Gastroesophageal sphincter (tissue), 4 donors: ENCODE measurements around the gene TMSB4X. TPM values are rescaled to one million over a fixed set of nuclear protein-coding genes. Genes with fewer than 3 reads are reported as not detected.

Experiments used
- ATAC-seq: fragments of 150-250 bp; one replicate; pipeline ENCODE4 v1.9.1; 2016; ENCODE audit warnings: mild to moderate bottlenecking, moderate library complexity
- H3K27ac ChIP-seq, 4 donors: fragments of 200-600 bp; sonication (generic) in 3 of 4; 1 replicate in 3 of 4; 2 replicates in 1 of 4; pipeline ENCODE4 v1.5.1; 2016 to 2019
- H3K27me3 ChIP-seq: fragments of 200-600 bp; sonication (generic); one replicate; pipeline ENCODE4 v1.5.1; 2019
- H3K36me3 ChIP-seq, 2 donors: fragments of 200-600 bp; sonication (generic); one replicate each; pipeline ENCODE4 v1.5.1; 2019; ENCODE audit warnings: control low read depth in 1 of 2
- H3K4me1 ChIP-seq, 3 donors: fragments of 200-600 bp; sonication (generic); 1 replicate in 2 of 3; 2 replicates in 1 of 3; pipeline ENCODE4 v1.5.1; 2016 to 2019; ENCODE audit warnings: control low read depth in 2 of 3
- H3K4me3 ChIP-seq, 2 donors: fragments of 200-600 bp; sonication (generic); one replicate each; pipeline ENCODE4 v1.5.1; 2019; ENCODE audit warnings: mild to moderate bottlenecking in 1 of 2, moderate library complexity in 1 of 2
- H3K9me3 ChIP-seq, 3 donors: fragments of 200-600 bp; sonication (generic); one replicate each; pipeline ENCODE4 v1.5.1; 2017 to 2019; ENCODE audit warnings: control low read depth in 2 of 3
- EP300 ChIP-seq: sonication (generic); formaldehyde crosslinking; IDR thresholded peaks from one replicate; pipeline ENCODE4 v1.6.1; 2017; ENCODE audit warnings: antibody characterized with exemption, mild to moderate bottlenecking
- POLR2A ChIP-seq, 2 donors: fragments of 450-650 bp; IDR thresholded peaks; one replicate each; pipeline ENCODE4 v1.6.1; 2017; ENCODE audit warnings: antibody characterized with exemption in 2 of 2, mild to moderate bottlenecking in 2 of 2, moderate library complexity in 1 of 2
- POLR2AphosphoS5 ChIP-seq: sonication (generic); formaldehyde crosslinking; IDR thresholded peaks from one replicate; pipeline ENCODE4 v1.6.1; 2017; ENCODE audit warnings: antibody characterized with exemption
- WGBS, 2 donors: methylation state at CpG; one replicate each; pipeline ENCODE4 v1.1.5; 2018; ENCODE audit warnings: low coverage in 1 of 2; 5-methylcytosine and 5-hydroxymethylcytosine counted together
- total RNA-seq, 4 donors: library from RNA; depleted of rRNA; stranded (reverse); fragments of >200 nt; gene quantifications; one replicate each; pipeline ENCODE4 v1.1.0, GENCODE V29; 2016
- TF ChIP-seq, protein P1 (sequence below), 4 experiments: fragments of 200-600 bp in 2 of 4; fragments of 450-650 bp in 2 of 4; sonication (generic) in 1 of 4; IDR thresholded peaks; one replicate each; pipeline ENCODE4 v1.5.1; 2017 to 2019; ENCODE audit warnings: antibody characterized with exemption in 4 of 4, mild to moderate bottlenecking in 2 of 4, moderate library complexity in 2 of 4

The TMSB4X gene
- total RNA-seq, 4 donors from 2014 or later: 2,260 to 4,561 (median 3,693) TPM

DNA sequence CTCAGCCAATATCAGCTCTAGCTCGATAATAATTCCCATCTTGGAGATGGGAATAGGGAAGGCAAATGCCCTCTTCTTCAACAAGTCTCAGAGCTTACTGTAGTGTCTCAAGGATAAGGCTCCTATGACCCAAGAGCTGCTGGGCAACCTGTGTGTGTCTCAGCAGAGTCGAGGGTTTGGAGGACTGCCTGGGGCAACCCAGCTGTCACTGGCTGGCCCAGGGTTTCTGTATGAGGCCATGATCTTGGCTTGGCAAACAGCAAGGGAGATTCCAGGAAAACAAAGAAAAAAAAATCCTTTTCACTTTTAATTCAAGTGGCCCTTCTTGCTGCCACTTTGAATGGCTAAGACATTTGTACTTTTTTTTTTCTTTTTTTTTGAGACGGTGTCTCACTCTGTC is 34.4 kb downstream of the TMSB4X start:
- H3K27me3 ChIP-seq: no peaks in the 10 kb centered on the region
- H3K9me3 ChIP-seq: no peaks in the 10 kb centered on the region
- H3K4me1 ChIP-seq: peaks cover 2 to 30% (median 5%) of the 10 kb centered on the region in 3 donors
- WGBS, 2 donors: 30% methylated on average over 2 of the region's 3 CpGs; no CpG with 5 or more reads in 1 of the 2 donors
- H3K36me3 ChIP-seq: no peaks in the 10 kb centered on the region
- no peak overlapping the region for H3K4me3 ChIP-seq
- TF ChIP-seq POLR2A (IDR thresholded peaks at IDR 0.05) (no peak), EP300 (no peak), POLR2AphosphoS5 (no peak)
- TF ChIP-seq, protein P1, sequence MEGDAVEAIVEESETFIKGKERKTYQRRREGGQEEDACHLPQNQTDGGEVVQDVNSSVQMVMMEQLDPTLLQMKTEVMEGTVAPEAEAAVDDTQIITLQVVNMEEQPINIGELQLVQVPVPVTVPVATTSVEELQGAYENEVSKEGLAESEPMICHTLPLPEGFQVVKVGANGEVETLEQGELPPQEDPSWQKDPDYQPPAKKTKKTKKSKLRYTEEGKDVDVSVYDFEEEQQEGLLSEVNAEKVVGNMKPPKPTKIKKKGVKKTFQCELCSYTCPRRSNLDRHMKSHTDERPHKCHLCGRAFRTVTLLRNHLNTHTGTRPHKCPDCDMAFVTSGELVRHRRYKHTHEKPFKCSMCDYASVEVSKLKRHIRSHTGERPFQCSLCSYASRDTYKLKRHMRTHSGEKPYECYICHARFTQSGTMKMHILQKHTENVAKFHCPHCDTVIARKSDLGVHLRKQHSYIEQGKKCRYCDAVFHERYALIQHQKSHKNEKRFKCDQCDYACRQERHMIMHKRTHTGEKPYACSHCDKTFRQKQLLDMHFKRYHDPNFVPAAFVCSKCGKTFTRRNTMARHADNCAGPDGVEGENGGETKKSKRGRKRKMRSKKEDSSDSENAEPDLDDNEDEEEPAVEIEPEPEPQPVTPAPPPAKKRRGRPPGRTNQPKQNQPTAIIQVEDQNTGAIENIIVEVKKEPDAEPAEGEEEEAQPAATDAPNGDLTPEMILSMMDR (IDR thresholded peaks at IDR 0.05): no peak
- no peak for ATAC-seq
- H3K27ac ChIP-seq: peak overlapping the region in 2 of 4 donors; percentile 11 to 50

DNA sequence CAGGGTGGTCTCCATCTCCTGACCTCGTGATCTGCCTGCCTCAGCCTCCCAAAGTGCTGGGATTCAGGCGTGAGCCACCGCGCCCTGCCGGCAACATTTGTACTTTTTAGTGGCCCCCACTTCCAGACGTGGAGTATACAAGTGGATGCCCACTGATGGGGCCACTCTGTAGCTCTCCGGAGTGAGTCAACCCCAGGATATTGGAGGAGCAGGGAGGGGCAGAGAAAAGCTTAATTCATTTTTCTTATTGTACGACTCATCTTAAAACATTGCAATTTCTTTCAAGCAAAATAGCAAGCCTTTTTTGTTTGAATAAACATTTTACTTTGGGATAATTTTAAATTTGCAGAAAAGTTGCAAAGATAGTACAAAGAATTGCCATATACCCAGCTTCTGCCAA is 34.9 kb downstream of the TMSB4X start:
- no peaks in the 10 kb centered on the region for H3K36me3 ChIP-seq
- TF ChIP-seq, protein P1 (IDR thresholded peaks at IDR 0.05): no peak
- TF ChIP-seq POLR2AphosphoS5 (no peak), POLR2A (IDR thresholded peaks at IDR 0.05) (no peak), EP300 (no peak)
- peak overlapping the region in 1 of 4 donors; percentile 50 for H3K27ac ChIP-seq
- no peak overlapping the region for H3K4me3 ChIP-seq
- ATAC-seq: no peak
- H3K4me1 ChIP-seq: peaks cover 2 to 30% (median 5%) of the 10 kb centered on the region in 3 donors
- H3K27me3 ChIP-seq: no peaks in the 10 kb centered on the region
- H3K9me3 ChIP-seq: no peaks in the 10 kb centered on the region
- WGBS, 2 donors: 56 to 60% methylated on average over 1 to 2 of the region's 8 CpGs

DNA sequence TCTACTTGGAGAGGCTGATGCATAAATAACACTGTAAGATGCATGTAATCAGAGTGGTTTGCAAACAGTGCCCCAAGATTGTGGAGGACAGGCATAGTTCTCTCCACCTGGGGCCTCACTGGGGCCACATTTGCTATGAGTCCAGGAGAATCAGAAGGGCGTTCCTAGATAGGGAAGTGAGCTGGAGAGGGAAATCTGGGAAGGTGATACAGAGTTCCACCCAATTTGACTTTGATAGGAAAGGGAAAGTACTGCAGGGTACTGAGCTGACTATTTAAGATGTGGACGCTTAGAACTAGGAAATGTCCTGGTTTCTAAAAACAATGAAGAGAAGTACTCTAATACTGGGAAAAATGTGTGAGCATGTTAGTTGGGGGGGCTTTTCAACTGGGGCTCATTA is 35.6 kb downstream of the TMSB4X start:
- Histone ChIP-seq H3K36me3 (no peaks in the 10 kb centered on the region), H3K9me3 (no peaks in the 10 kb centered on the region), H3K4me3 (no peak overlapping the region), H3K27ac (no peak overlapping the region), H3K27me3 (no peaks in the 10 kb centered on the region), H3K4me1 (peaks cover 2 to 30% (median 5%) of the 10 kb centered on the region in 3 donors)
- WGBS, 2 donors: 63 to 67% methylated on average over 1 of the region's 2 CpGs
- no peak for ATAC-seq
- TF ChIP-seq, protein P1 (IDR thresholded peaks at IDR 0.05): no peak
- TF ChIP-seq POLR2A (IDR thresholded peaks at IDR 0.05): no peak

DNA sequence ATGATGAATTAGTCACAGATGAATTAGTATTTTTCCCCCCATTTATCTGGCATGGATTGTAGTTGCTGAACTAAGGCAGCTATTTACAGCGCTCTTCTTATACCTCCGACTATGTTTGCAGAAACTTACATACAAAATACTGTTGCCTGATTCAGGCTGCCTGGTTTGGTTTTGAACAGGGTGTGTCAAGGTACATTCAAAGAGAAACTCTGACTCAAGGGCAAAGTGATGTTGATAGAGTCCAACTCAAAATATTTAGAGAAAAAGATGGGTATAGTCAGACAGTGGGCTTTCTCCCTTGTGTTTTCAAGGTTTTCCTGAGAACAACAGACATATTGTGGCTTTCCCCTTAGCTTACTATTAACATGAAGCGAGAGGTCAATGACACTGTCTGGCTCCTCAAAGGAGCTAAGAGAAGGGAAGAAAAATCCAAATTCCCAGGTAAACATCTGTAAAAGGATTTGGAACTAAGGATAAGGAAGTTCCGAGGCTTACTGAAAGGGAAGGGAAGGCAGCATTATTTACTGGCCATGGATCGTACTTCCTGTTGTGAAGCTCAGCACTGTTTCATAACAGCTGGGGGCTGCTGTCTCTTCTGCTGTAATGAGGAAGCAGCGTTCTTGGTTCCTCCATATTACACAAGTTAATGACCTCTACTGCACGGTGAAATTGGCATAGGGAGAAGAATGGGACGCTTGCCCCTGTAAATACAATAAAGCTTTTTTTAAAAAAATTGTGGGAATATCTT is 38.6 kb downstream of the TMSB4X start:
- ATAC-seq: peak; percentile 71
- Histone ChIP-seq H3K4me3 (no peak overlapping the region), H3K9me3 (no peaks in the 10 kb centered on the region), H3K4me1 (peaks cover 0 to 2% (median 0%) of the 10 kb centered on the region in 3 donors), H3K36me3 (no peaks in the 10 kb centered on the region), H3K27ac (peak overlapping the region in 2 of 4 donors; percentile 3 to 16), H3K27me3 (no peaks in the 10 kb centered on the region)
- no peak for TF ChIP-seq POLR2AphosphoS5
- no peak for TF ChIP-seq POLR2A (IDR thresholded peaks at IDR 0.05)
- TF ChIP-seq, protein P1 (IDR thresholded peaks at IDR 0.05): no peak
- TF ChIP-seq EP300: no peak
- WGBS, 2 donors: 51 to 61% methylated on average over 3 to 7 of the region's 8 CpGs
